ENCODE results near the gene PNPT1. TPM values are rescaled to one million over a fixed set of nuclear protein-coding genes. Genes with fewer than 3 reads are reported as not detected.

PNPT1 gene
- total and polyA plus RNA-seq, 9 of the 15 experiments (the other 6 are each of a cell fraction or from before 2014, with no cell fraction given), result 46.5 to 104 (median 62.7) TPM

- H4K20me1 ChIP-seq (replicated peaks; ENCODE audit: control insufficient read depth, insufficient read depth, low read length), result no peaks in the 10 kb centered on the region
- no peak for FAIRE-seq
- H3K4me3 ChIP-seq, result no peak overlapping the region
- H3K9me3 ChIP-seq (replicated peaks; ENCODE audit: control insufficient read depth, insufficient read depth, low read depth, low read length), result no peaks in the 10 kb centered on the region
- intact Hi-C loops (cut with micrococcal nuclease) (loop anchor here (10.0 kb wide), 1 partner anchor 162 kb away; no protein-coding TSS in a partner anchor), in situ Hi-C loops (cut with MboI) (loop anchor here (5.0 to 25.0 kb wide), 3 partner anchors 50 to 1800 kb away; no protein-coding TSS in a partner anchor)
- peaks cover 0 to 2% of the 10 kb centered on the region in 2 experiments; a peak in 3 of 5 replicates for H3K27me3 ChIP-seq (ENCODE audit: control insufficient read depth in 2 of 2, insufficient read depth in 2 of 2, low read length in 2 of 2)
- no peaks in the 10 kb centered on the region for H3K36me3 ChIP-seq (ENCODE audit: control insufficient read depth, insufficient read depth, low read length)
- ATAC-seq, result no peak
- CTCF ChIA-PET (ENCODE audit: low intra/inter-chr PET ratio), result no interaction called here
- 2% methylated on average over 6 of the region's 6 CpGs for WGBS (ENCODE audit: insufficient coverage, low coverage, missing lambda C conversion rate)
- no peak for DNase-seq (ENCODE audit: extremely low read depth in 1 of 4, low spot score in 3 of 4)
- no peaks in the 10 kb centered on the region for H3K9me1 ChIP-seq (ENCODE audit: control insufficient read depth, insufficient read depth, low read length)
- no peak overlapping the region for H3K27ac ChIP-seq (ENCODE audit: extremely low read depth, low read depth, low read length)
- no peak overlapping the region for H2AFZ ChIP-seq (ENCODE audit: low read depth, low read length)
- H3K9ac ChIP-seq (ENCODE audit: insufficient read depth in 1 of 2, low read depth in 2 of 2, low read length in 2 of 2), result no peak overlapping the region
- BruUV-seq (replicated peaks), result no TSS peak
- POLR2A ChIA-PET, result no interaction called here
- no peak overlapping the region for H3K4me2 ChIP-seq (ENCODE audit: insufficient read depth, low read length)
- no peaks in the 10 kb centered on the region for H3K4me1 ChIP-seq (replicated peaks in 1 of 2; ENCODE audit: control insufficient read depth in 2 of 2, insufficient read depth in 2 of 2, low read length in 2 of 2)
- no peaks in the 10 kb centered on the region for H3K79me2 ChIP-seq (ENCODE audit: control insufficient read depth, insufficient read depth, low read length)
- TF ChIP-seq ZNF217 (CRISPR knock-in tag; IDR thresholded peaks at IDR 0.05) (no peak), SMC3 (conservative IDR thresholded peaks at IDR 0.05; ENCODE audit: insufficient read depth, low read depth, low read length) (no peak), HDAC2 (IDR thresholded peaks at IDR 0.05) (no peak), SMAD4 (CRISPR knock-in tag; conservative IDR thresholded peaks at IDR 0.05) (no peak), CBX1 (IDR thresholded peaks at IDR 0.05; ENCODE audit: low read depth) (no peak), GTF2E2 (tag; IDR thresholded peaks at IDR 0.05) (no peak), UBTF (IDR thresholded peaks at IDR 0.05; ENCODE audit: borderline replicate concordance in 1 of 2, low read depth in 2 of 2, low read length in 2 of 2) (no peak), ELK1 (CRISPR knock-in tag; IDR thresholded peaks at IDR 0.05) (no peak), FOXM1 (IDR thresholded peaks at IDR 0.05; ENCODE audit: low read depth) (no peak), FOXM1 (CRISPR knock-in tag; IDR thresholded peaks at IDR 0.05; ENCODE audit: low read depth) (no peak), GATA2 (CRISPR knock-in tag; IDR thresholded peaks at IDR 0.05) (no peak), STAG1 (CRISPR knock-in tag; IDR thresholded peaks at IDR 0.05; ENCODE audit: borderline replicate concordance) (no peak), CREB5 (CRISPR knock-in tag; IDR thresholded peaks at IDR 0.05) (no peak), ZNF507 (tag; conservative IDR thresholded peaks at IDR 0.05) (no peak), ELF1 (tag; IDR thresholded peaks at IDR 0.05) (no peak), NRF1 (conservative IDR thresholded peaks at IDR 0.05 in 1 of 2, IDR thresholded peaks at IDR 0.05 in 1 of 2) (no peak), SIRT6 (IDR thresholded peaks at IDR 0.05; ENCODE audit: low read depth, low read length) (no peak), ZNF79 (CRISPR knock-in tag; IDR thresholded peaks at IDR 0.05; ENCODE audit: low read depth) (no peak), SRSF7 (optimal IDR thresholded peaks at IDR 0.05; ENCODE audit: low read depth, low read length) (no peak), TCFL5 (CRISPR knock-in tag; conservative IDR thresholded peaks at IDR 0.05) (no peak)
Observed at GRCh38 chr2:55712477-55713060, 18.9 kb upstream of the PNPT1 start.

Data from K562 (cell line).